BLaER1 (cell line): Measurements from ENCODE around the gene LYRM7.
"Not testable (repeated sequence)": the region's sequence is repeated elsewhere in the genome, so short reads cannot be mapped to it uniquely, and the experiment has no call there.

Source experiments
- H3K27ac ChIP-seq: shearing (Covaris generic); formaldehyde crosslinking; 2 replicates; pipeline ENCODE4 v1.8.1; 2022
- H3K27me3 ChIP-seq: shearing (Covaris generic); formaldehyde crosslinking; 2 replicates; pipeline ENCODE4 v1.8.1; 2022
- H3K36me3 ChIP-seq: shearing (Covaris generic); formaldehyde crosslinking; 2 replicates; pipeline ENCODE4 v1.8.1; 2022
- H3K4me1 ChIP-seq: shearing (Covaris generic); formaldehyde crosslinking; 2 replicates; pipeline ENCODE4 v1.8.1; 2022
- H3K4me2 ChIP-seq: shearing (Covaris generic); formaldehyde crosslinking; 2 replicates; pipeline ENCODE4 v1.8.1; 2022
- H3K4me3 ChIP-seq: shearing (Covaris generic); formaldehyde crosslinking; 2 replicates; pipeline ENCODE4 v1.8.1; 2022
- H3K9ac ChIP-seq: shearing (Covaris generic); formaldehyde crosslinking; 2 replicates; pipeline ENCODE4 v1.8.1; 2022
- H3K9me3 ChIP-seq: shearing (Covaris generic); formaldehyde crosslinking; 2 replicates; pipeline ENCODE4 v1.8.1; 2022
- H4K20me1 ChIP-seq: shearing (Covaris generic); formaldehyde crosslinking; 2 replicates; pipeline ENCODE4 v1.8.1; 2022
- Cebpa-rat ChIP-seq: shearing (Covaris generic); IDR thresholded peaks from 2 replicates; pipeline ENCODE4 v1.8.1; 2022

Gene LYRM7

DNA sequence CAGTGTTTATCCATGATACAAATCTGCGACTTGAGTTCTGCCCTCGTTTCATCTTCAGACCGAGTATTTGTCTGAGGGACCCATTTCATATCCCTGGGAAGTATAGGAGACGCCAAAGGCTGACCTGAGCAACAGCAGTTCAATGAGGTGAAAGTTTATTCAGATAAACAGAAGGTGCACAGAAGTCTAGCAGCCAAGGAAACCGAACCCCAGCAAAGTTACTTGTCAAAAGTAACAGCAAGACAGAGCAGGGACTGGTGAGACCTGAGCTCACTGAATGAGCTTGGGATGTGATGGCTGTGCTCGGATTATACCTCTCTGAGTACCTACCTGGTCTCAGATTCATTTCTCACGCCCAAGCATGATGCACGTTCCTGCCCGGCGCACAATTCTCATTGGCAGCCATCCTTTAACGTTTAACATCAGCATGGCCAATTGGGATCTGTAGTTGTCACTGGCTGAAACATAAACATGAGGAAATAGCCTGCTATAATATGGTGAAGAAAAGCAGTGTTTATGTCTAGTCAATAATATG is 599 bp downstream of the LYRM7 start:
- H3K4me2 ChIP-seq: peak overlapping the region; percentile 93
- no peak for TF ChIP-seq Cebpa-rat
- peaks cover 27% of the 10 kb centered on the region for H3K4me1 ChIP-seq
- peak overlapping the region; percentile 72 for H3K27ac ChIP-seq
- no peaks in the 10 kb centered on the region for H3K27me3 ChIP-seq
- H4K20me1 ChIP-seq: no peaks in the 10 kb centered on the region
- peaks cover 5% of the 10 kb centered on the region; the same call in 1 of the 2 replicates for H3K9me3 ChIP-seq
- H3K4me3 ChIP-seq: peak overlapping the region; percentile 81
- H3K36me3 ChIP-seq: peaks cover 10% of the 10 kb centered on the region
- H3K9ac ChIP-seq: peak overlapping the region; percentile 83

DNA sequence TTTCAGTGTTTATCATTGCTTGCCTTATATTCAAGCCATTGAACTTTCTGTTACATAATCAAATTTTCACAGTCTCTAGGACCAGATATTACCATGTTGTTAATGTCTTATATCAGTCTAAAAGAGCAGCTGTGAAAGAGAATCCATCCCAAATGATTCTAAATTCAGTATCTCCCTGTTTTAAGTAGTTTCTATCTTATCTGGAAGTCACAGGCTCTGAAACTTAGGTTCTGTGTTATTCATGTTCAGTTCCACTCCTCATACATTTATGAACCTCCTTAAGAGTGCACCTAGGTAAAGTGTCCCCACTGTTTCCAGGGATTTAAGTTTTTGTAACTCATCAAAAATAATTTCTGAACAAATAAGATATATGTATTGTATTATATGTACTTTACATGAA is 9.7 kb downstream of the LYRM7 start:
- Histone ChIP-seq H3K4me2 (no peak overlapping the region), H3K27ac (no peak overlapping the region)
- no peak for TF ChIP-seq Cebpa-rat

DNA sequence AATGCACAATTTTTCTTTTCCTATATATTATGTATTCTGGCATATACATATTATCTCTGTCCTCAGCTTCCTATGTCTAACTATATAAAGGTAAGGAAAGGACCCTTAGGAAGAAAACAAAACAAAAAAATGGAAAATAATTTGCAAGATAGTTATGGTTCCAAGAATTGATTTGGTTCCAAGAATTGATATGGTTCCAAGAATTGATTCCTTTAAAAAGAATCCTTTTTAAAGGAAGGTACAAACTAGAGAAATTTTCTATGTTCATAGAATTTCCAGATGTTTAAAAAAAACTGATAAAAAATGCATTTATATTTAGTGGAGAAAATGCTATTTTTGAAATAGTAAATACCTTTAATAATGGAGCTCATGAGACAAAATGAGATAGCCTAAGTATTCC is 12.1 kb downstream of the LYRM7 start:
- TF ChIP-seq Cebpa-rat: no peak
- H3K4me3 ChIP-seq: no peak overlapping the region
- H3K36me3 ChIP-seq: peaks cover 24% of the 10 kb centered on the region
- H3K4me2 ChIP-seq: no peak overlapping the region
- H3K4me1 ChIP-seq: no peaks in the 10 kb centered on the region
- no peaks in the 10 kb centered on the region for H4K20me1 ChIP-seq
- no peak overlapping the region for H3K27ac ChIP-seq
- no peaks in the 10 kb centered on the region for H3K27me3 ChIP-seq
- H3K9me3 ChIP-seq: no peaks in the 10 kb centered on the region
- no peak overlapping the region for H3K9ac ChIP-seq

More for the DNA sequence above, 9.7 kb downstream of the LYRM7 start:
- Histone ChIP-seq H3K4me3 (no peak overlapping the region), H4K20me1 (peaks cover 8% of the 10 kb centered on the region), H3K9ac (no peak overlapping the region), H3K27me3 (no peaks in the 10 kb centered on the region), H3K4me1 (no peaks in the 10 kb centered on the region), H3K9me3 (no peaks in the 10 kb centered on the region), H3K36me3 (peaks cover 17% of the 10 kb centered on the region)

DNA sequence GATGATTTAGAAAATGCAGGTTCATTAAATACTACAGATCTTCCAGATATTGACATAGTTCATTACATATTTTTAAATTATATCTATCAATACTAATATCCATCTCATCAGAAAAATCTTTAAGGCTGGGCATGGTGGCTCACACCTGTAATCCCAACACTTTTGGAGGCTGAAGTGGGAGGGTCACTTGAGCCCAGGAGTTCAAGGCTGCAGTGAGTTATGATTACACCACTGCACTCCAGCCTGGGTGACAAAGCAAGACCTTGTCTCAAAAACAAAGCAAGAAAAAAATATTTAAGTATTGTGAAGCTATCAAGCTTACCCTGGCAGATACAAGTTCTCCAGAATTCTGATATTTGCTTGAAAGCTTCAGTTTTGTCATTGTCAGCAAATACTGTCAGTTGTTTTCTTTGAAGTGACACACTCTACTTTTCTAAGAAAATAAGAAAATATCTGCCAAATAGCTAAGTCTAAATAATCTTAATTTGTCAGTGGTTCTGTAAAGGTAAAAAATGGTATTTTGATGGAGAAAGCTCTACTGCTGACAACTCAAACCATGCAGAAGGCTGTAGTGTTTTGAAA is 14.9 kb downstream of the LYRM7 start:
- no peak for TF ChIP-seq Cebpa-rat
- H4K20me1 ChIP-seq: no peaks in the 10 kb centered on the region
- H3K4me3 ChIP-seq: no peak overlapping the region
- no peak overlapping the region for H3K4me2 ChIP-seq
- H3K9me3 ChIP-seq: no peaks in the 10 kb centered on the region
- H3K9ac ChIP-seq: no peak overlapping the region
- no peaks in the 10 kb centered on the region for H3K27me3 ChIP-seq
- peaks cover 45% of the 10 kb centered on the region for H3K36me3 ChIP-seq
- no peaks in the 10 kb centered on the region for H3K4me1 ChIP-seq
- H3K27ac ChIP-seq: no peak overlapping the region

DNA sequence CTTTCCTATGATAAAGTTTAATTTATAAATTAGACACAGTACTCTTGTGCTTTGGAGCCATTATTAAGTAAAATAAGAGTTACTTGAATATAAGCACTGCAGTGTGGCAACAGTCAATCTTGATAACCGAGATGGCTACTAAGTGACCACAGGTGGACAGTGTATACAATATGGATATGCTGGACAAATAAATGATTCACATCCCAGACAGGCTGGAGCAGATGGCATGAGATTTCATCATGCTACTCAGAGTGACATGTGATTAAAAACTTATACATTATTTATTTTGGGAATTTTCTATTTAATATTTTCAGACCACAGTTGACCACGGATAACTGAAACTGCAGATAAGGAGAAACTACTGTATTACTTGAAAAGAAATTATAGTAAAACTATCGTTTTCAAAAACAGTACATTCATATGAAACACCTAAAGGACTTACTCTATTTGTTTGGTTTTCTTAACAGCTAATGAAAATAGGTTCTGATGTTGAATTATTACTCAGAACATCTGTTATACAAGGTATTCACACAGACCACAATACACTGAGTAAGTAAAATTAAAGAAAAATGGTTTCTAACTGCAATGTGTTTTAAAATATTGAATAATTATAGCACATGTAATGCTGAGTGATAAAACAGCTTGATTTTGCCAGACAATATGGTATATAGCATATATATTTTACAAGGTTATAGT is 16.0 kb downstream of the LYRM7 start:
- Histone ChIP-seq H3K9ac (no peak overlapping the region), H3K9me3 (no peaks in the 10 kb centered on the region), H3K27ac (no peak overlapping the region), H3K4me2 (no peak overlapping the region), H3K36me3 (peaks cover 47% of the 10 kb centered on the region), H3K27me3 (no peaks in the 10 kb centered on the region), H4K20me1 (no peaks in the 10 kb centered on the region), H3K4me3 (no peak overlapping the region), H3K4me1 (no peaks in the 10 kb centered on the region)
- no peak for TF ChIP-seq Cebpa-rat

DNA sequence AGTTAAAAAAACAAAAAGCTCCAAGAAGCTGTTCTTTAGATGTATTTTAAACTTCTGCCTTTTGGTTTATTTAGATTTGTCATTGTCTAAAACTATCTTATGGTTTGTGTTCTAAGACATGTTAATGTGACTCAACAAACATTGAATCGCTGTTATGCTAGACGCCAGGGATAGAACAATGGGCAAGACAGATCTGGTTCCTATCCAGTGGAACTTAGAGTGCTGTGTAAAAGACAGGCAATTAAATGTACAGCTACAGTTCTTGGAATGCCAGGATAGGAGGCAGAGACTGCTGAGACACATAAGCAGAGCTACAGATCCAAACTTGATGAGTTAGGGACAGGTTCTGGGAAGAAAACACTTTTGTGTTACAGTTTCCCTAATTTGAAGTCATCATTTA is 22.4 kb downstream of the LYRM7 start:
- Histone ChIP-seq H3K27me3 (no peaks in the 10 kb centered on the region), H3K9me3 (no peaks in the 10 kb centered on the region), H4K20me1 (no peaks in the 10 kb centered on the region), H3K27ac (no peak overlapping the region), H3K36me3 (peaks cover 22% of the 10 kb centered on the region), H3K9ac (no peak overlapping the region), H3K4me1 (no peaks in the 10 kb centered on the region), H3K4me3 (no peak overlapping the region), H3K4me2 (no peak overlapping the region)
- no peak for TF ChIP-seq Cebpa-rat

DNA sequence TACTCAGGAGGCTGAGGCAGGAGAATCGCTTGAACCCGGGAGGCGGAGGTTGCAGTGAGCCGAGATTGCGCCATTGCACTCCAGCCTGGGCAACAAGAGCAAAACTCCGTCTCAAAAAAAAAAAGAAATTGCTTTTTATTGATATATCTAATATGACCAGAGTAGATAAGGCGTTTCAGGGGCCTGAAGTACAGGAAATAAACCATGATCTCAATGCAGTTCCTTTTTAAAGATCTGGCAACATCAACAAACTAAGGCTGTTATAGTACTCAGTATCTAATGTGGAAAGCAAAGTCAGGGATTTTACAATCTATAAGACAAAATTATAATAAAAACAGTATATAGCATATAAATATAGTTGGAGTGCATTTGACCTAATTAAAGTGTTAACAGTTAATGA is 23.2 kb downstream of the LYRM7 start:
- not testable (repeated sequence) for H3K4me3 ChIP-seq, H3K27ac ChIP-seq, H3K4me2 ChIP-seq, H3K4me1 ChIP-seq, H3K9ac ChIP-seq, H3K9me3 ChIP-seq, H3K27me3 ChIP-seq, H4K20me1 ChIP-seq
- H3K36me3 ChIP-seq: peaks cover 18% of the 10 kb centered on the region

DNA sequence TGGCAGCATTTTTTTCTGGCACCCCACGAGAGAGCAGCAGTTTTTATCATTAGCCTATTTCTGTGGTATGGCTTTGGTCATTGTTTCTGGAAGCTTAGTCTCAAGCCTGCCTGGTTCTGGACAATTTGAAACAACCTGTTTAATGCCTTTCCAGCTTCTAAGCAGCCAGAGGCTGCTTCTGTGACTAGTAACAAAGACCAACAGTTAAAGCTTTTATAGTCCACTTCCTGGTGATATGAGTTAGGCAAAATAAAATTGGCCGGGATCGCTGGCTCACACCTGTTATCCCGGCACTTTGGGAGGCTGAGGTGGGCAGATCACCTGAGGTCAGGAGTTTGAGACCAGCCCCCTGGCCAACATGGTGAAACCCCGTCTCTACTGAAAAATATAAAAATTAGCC is 24.0 kb downstream of the LYRM7 start:
- H3K27ac ChIP-seq: no peak overlapping the region
- H4K20me1 ChIP-seq: no peaks in the 10 kb centered on the region
- H3K9me3 ChIP-seq: no peaks in the 10 kb centered on the region
- no peak overlapping the region for H3K9ac ChIP-seq
- no peaks in the 10 kb centered on the region for H3K27me3 ChIP-seq
- H3K4me1 ChIP-seq: no peaks in the 10 kb centered on the region
- TF ChIP-seq Cebpa-rat: no peak
- H3K36me3 ChIP-seq: peaks cover 13% of the 10 kb centered on the region; the same call in 1 of the 2 replicates
- H3K4me2 ChIP-seq: no peak overlapping the region
- H3K4me3 ChIP-seq: no peak overlapping the region

DNA sequence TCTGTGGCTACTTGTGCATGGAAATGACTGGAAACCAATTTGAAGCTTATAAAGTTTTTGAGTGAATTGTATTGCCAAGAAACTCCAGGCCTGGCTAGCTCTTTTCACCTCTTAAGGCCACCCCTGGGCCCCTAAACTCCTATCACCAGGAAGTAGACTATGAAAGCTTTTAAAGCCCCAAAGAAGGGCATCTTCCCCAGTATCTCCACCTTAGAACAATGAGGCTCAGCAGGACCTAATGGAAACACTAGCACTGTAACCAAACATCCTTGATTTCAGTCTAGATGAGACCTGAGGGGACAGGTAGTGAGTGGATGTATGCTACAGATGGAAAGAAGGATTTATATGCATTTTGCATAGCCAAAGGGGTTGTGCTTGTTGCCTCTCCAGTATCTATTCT is 25.0 kb downstream of the LYRM7 start:
- H3K4me3 ChIP-seq: no peak overlapping the region
- TF ChIP-seq Cebpa-rat: no peak
- H3K27ac ChIP-seq: no peak overlapping the region
- no peaks in the 10 kb centered on the region for H3K27me3 ChIP-seq
- H3K4me2 ChIP-seq: no peak overlapping the region
- no peak overlapping the region for H3K9ac ChIP-seq
- peaks cover 4% of the 10 kb centered on the region; the same call in 1 of the 2 replicates for H3K36me3 ChIP-seq
- no peaks in the 10 kb centered on the region for H3K4me1 ChIP-seq
- no peaks in the 10 kb centered on the region for H3K9me3 ChIP-seq
- no peaks in the 10 kb centered on the region for H4K20me1 ChIP-seq

DNA sequence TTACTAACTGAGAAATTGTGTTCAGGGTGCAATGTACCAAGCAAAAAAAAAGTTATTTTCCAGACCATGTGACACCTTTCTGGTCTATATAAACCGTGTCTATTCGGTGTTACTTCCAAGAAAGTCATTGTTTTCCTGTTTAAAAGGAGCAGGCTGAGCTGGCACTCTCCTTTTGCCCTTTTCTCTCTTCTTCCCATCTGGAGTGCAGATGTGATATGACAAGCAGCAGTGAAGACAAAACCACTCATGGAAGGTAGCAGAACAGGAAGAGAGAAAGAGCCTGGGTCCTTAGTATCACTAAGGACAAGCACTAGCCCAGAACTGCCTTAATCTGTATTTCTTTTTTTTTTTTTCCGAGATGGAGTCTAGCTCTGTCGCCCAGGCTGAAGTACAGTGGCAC is 25.6 kb downstream of the LYRM7 start:
- H3K4me3 ChIP-seq: no peak overlapping the region
- no peak overlapping the region for H3K27ac ChIP-seq
- no peak for TF ChIP-seq Cebpa-rat
- no peaks in the 10 kb centered on the region for H3K9me3 ChIP-seq
- H4K20me1 ChIP-seq: no peaks in the 10 kb centered on the region
- no peak overlapping the region for H3K9ac ChIP-seq
- peaks cover 10% of the 10 kb centered on the region; the same call in 1 of the 2 replicates for H3K36me3 ChIP-seq
- no peaks in the 10 kb centered on the region for H3K4me1 ChIP-seq
- no peaks in the 10 kb centered on the region for H3K27me3 ChIP-seq
- H3K4me2 ChIP-seq: no peak overlapping the region
